NCI-H774 (cell line): ENCODE data around the gene CRY1.
"Not testable (repeated sequence)": the region's sequence is repeated elsewhere in the genome, so short reads cannot be mapped to it uniquely, and the experiment has no call there.

Experiments
- DNase-seq: peaks from one replicate; lab custom pipeline; 2025; lab: John Stamatoyannopoulos, UW

Gene CRY1

DNA sequence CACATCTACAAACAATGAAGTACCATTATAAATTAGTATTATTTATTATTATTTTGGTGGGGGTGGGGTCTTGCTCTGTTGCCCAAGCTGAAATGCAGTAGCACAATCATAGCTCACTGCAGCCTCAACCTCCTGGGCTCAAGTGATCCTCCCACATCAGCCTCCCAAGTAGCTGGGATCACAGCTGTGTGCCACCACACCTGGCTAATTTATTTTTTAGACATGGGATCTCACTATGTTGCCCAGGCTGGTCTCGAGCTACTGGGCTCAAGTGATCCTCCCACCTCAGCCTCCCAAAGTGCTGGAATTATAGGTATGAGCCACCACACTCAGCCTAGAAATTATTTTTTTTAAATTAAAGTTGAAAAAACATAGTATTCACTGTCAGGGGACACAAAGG, 15.0 kb upstream of the CRY1 start:
- not testable (repeated sequence) for DNase-seq

DNA sequence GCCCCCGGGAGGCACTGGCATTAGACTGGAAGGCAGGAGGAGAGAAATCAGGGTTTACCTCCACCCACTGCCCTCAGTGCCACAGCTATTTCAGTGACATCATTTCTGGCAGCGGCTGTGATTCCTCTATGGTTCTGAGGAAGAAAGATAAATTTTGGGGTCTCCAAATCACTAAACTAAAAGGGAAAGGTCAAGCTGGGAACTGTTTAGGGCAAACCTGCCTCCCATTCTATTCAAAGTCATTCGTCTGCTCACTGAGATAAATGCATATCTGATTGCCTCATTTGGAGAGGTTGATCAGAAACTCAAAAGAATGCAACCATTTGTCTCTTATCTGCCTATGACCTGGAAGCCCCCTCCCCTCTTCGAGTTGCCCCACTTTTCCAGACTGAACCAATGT, 14.0 kb upstream of the CRY1 start:
- no peak for DNase-seq

DNA sequence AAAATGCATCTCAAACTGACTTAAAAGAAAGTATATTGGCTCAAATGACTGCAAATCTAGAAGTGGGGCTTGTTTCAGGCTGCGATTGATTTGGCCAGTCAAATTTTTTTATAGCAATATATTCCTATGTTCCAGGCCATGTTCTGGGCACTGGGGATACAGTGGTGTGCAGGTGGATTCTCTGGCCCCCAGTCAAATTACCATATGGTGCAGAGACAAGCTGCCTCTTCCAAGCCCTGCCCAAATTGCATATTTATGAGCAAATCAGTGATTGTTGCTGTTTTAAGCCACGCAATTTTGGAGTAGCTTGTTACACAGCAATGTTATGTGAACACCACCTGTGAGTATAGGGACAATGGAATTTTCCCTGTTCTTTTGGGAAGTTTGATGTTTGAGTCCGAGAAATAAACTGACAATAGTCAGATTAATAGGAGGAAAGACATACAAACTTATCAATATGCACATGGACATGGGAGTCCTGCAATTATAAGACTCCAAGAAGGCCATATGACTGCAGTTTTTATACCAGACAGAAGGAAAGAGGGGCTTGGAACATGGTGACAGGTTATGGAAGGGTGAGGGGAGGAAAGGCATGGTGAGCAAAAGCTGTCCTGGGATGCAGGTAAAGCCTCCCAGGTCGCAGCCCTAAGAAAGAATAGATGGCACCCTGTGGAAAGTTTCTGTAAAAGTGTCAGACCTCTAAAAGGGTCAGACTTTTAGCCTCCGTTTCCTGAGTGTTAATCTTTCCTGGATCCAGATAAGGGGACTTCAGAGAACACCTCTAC, 13.1 kb upstream of the CRY1 start:
- DNase-seq, result no peak

DNA sequence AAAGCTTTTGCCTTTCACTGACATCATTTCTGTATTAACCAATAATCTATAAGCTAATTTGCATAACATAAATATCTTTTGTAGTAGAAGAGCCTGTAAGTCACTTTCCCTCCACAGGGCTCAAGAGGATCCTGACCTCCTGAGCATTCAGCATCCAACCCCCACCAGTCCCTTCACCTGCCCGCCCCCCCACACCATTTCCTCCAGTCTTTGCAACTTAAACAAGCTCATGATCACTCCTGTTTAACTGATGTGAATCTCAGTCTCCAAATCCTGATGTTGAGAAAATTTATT, 12.0 kb upstream of the CRY1 start:
- no peak for DNase-seq

DNA sequence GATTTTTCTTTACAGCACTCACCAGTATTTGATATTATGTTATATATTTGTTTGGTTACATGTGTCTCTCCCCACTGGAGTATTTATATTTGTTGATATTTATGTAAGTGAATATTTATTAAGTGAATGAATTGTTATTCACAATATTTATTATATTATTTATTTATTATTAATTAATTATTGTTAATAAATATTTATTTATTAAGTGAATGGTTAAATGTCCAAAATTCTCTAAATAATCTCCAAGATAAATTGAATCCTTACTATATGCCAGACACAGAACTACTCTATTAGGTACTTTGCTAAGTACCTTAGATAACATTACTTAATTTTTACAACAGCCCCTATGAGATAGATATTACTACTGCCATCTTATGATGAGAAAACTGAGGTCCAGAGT, 10.2 kb upstream of the CRY1 start:
- DNase-seq, result no peak

DNA sequence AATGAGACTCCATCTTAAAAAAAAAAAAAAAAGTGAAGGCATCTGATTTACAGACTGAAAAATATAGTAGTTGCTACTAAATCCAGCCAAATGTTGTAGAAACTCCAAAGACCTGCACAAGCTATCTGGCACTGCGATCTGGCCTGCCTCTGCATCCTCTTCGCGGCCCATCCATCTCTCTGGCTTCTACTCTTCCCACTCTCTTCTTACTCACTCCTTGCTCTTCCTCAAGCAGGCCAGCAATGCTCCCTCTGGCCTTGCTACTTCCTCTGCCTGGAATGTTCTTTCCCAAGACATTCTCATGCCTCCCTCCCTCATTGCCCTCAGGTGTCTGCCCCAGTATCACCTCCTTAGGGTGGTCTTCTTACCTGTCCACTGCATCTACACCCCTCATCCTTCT, 9.7 kb upstream of the CRY1 start:
- DNase-seq, result no peak

DNA sequence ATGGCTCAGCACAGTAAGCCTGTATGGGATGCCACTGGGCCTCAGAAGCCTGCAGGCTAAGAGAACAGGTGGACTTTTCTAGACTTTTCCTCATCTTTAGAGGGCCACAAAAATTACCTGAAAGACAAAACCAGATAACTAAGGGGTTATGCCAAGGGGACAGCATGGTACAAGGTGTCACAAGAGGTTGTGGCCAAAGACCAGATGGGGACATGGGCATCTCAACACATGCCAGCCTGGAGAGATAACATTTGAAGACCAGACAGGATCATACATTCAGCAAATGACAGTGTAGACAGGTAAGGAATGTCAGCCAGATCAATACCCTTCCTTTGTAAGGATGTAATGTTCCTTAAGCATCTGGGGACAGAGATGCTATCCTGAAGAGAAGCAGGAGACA, 8.9 kb upstream of the CRY1 start:
- DNase-seq, result no peak

DNA sequence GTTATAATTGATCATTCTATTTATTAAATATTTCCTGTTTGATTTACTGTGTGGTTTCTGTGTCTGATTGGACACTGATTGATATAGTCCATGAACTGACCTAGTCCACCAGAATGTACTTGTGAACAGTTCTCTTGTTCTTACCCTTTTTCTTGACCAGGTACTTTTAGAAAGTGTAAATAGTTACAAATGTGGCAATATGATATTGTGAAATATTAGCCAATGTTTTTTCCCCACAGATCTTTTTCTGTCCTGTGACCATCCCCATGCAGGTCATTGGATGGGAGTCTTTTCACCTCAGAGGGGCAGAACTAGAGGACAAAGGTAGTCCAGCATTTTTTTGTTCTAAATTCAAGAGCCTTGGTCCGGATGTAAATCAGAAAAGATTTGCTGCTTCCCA, 8.3 kb upstream of the CRY1 start:
- no peak for DNase-seq

DNA sequence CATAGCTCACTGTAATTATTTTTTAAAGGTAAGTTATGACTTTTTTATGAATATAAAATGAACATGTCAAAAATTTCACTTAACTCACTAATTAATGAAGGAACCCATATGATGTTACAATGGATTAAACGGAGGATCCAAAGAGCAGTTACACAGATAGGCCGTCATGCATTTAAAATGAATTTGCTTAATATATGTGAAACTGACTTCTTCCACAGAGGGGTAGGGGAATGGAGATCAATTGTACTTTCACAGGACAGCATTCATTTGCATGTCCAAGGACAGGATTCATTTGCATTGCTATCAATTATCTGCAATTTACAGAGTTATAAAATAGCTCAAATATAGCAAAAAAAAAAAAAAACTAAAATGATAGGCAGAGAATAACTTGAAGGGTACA, 6.6 kb upstream of the CRY1 start:
- no peak for DNase-seq

DNA sequence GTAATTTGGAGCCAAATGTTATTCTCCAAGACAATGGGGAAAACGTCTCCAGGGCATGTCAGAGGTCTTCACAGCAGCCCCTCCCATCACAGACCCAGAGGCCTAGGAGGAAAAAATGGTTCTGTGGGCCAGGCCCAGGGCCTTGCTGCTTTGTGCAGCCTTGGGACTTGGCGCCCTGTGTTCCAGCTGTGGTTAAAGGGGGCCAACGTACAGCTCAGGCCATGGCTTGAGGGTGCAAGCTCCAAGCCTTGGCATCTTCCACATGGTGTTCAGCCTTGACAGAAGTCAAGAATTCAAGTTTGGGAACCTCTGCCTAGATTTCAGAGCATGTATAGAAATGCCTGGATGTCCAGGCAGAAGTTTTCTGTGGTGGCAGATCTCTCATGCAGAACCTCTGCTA, 3.2 kb upstream of the CRY1 start:
- DNase-seq, result no peak

DNA sequence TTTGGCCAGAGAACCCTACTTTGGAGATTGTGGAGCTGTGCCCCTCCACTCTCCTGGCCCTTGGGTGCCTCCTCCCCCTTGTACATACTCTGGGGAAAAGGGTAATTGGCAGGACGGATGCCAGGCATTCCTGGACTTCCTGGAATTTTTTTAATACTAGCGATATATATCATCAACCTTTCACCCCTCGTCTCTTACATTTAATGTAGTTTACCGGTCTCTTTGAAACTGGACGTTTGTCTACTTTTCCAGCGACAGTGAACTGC, 767 bp upstream of the CRY1 start:
- DNase-seq, result no peak

DNA sequence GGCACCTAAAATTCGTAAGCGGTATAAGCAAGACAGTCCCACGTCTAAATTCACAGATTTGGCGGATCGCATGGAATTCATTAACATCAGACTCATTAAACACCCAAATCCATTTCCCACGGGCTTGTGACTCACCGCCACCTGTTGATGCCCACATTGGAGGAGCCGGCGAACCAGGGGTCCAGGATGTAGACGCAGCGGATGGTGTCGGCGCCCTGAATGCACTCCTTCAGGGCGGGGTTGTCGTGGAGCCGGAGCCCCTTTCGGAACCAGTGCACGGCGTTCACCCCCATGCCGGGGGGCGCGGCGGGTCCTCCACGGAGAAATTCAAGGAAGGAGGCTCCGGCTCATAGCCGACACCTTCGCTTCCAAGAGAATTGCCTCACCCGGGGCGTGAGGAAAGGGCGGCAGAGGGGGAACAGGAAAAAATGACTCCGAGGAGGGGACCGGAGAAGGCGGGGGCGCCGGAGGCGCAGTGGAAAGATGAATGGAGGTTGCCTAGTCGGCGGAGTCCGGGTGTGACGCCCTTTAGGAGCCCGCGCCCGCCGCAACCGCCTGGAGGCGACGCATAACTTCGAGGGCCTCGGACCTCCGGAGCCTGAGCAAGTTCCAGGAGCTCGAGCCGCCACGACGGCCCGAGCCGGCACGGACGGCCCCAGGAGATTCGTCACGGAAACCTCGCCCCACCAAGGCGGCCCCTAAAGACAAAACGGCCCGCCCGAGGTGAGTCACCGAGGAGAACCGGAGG, 506 bp downstream of the CRY1 start:
- DNase-seq, result peak; percentile 36

DNA sequence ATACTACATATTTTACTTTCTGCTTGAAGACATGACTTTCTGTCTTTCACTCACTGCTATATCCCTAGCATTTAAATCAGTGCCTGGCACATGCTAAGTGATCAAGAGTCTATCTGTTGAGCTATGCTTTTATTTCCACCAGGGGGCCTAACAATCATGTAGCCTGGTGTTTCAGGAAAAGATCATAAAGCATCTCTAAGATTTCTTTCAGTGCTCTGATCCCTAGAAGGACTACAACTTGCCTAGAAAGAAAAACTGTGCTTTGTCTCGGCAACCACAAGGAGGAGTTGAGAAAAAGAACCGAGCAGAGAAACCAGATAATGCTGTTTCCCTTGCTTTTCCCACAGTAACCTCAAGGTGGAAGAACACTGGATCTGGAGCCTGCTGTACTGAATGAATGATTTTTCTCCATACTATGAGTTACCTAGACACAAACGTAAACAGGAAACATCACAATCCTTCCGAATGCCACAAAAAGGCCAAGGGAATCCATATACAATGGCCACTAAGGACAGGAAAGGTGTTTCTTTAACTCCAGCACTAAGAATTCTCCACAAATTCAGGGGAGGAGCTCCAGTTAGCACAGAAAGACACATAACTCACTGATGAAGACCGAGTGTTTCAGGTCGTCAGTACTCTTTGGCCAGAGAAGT, 1.2 kb downstream of the CRY1 start:
- DNase-seq, result peak; percentile 21

DNA sequence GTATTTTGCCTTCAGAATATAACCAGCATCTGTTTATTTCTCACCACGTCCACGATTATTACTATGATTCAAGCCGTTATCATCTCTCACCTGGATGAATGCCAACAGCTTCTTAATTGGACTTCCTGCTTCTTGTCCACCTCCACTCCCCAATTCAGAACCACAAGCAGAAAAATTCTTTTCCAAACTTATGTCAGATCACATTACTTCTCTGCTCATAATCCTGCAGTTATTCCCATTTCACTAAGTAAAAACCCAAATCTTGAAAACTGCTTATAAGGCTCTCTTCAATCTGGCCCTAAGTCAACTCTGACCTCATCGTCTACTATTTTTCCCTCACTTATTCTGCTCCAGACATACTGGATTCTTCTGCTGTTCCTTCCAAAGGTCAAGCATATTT, 2.0 kb downstream of the CRY1 start:
- no peak for DNase-seq

DNA sequence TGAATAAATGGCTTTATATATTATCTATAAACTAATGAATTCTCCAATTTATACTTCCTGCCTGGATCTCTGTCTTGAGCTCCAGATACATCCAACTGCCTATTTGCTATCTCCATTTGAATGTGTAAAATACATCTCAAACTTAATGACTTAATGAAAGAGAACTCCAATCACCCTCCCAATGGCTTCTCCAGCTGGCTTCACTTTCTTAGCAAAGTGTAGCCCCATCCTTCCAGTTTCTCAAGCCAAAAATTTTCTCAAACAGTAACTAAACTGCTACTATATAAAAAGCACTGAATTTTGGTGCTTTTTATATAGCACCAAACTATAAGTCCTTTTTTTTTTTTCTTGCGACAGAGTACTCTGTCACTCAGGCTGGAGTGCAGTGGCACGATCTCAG, 2.6 kb downstream of the CRY1 start:
- no peak for DNase-seq

DNA sequence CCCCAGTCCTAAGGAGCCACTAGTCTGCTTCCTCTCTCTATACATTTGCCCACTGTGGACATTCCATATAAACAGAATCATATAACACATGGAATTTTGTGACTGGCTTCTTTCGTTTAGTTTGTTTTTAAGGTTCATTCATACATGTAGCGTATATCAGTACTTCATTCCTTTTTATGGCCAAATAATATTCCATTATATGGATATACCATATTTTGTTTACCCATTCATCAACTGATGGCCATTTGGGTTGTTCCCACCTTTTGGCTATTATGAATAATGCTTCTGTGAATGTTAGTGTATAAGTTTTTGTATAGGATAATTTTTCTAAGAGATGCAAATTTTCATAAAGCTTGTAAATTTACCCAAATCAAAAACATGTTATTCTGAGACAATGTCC, 4.4 kb downstream of the CRY1 start:
- DNase-seq, result no peak

DNA sequence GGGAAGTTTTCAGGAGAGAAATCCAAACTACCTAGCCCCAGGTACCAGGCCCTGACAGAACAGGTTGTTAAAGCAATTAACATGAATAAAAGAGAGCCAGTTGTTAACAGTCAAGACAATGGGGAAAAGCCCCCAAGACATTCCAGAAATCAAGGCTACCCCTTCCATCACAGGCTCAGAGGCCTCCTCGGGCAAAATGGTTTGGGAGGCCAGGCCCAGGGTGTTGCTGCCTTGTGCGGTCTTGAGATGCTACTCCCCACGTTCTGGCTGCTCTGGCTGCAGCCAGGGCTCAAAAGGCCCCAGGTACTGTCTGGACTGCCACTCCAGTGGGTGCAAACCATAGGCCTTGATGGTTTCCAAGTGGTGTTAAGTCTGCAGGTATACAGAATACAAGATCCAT, 7.0 kb downstream of the CRY1 start:
- DNase-seq, result no peak

DNA sequence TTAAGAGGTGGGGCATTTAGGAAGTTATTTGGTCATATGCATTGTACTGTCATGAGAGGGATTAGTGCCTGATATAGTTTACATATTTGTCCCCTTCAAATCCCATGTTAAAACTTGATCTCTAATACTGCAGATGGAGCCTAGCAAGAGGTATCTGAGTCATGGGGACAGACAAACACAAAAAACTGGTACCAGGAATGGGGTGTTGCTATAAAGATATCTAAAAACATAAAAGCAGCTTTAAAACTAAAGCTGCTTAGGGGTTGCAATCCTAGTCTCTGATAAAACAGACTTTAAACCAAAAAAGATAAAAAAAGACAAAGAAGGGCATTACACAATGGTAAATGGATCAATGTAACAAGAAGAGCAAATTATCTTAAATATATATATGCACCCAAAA, 11.6 kb downstream of the CRY1 start:
- no peak for DNase-seq

DNA sequence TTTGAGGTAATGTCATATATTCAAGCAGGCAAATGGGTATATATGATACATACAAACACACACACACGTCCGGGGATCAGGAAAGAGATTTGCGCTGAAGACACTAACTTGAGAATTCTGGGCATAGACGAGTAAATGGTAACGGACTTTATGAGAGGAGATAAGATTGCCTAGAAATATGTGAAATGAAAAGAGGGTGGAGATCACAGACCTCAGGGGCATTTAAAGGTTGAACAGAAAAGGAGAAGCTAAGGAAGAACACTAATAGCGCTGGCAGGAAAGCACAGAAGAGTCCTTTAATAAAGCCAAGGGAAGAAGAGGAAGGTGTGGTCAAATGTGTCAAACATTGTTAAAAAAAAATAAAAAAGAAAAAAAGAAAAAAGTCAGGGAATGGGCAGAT, 13.1 kb downstream of the CRY1 start:
- no peak for DNase-seq

DNA sequence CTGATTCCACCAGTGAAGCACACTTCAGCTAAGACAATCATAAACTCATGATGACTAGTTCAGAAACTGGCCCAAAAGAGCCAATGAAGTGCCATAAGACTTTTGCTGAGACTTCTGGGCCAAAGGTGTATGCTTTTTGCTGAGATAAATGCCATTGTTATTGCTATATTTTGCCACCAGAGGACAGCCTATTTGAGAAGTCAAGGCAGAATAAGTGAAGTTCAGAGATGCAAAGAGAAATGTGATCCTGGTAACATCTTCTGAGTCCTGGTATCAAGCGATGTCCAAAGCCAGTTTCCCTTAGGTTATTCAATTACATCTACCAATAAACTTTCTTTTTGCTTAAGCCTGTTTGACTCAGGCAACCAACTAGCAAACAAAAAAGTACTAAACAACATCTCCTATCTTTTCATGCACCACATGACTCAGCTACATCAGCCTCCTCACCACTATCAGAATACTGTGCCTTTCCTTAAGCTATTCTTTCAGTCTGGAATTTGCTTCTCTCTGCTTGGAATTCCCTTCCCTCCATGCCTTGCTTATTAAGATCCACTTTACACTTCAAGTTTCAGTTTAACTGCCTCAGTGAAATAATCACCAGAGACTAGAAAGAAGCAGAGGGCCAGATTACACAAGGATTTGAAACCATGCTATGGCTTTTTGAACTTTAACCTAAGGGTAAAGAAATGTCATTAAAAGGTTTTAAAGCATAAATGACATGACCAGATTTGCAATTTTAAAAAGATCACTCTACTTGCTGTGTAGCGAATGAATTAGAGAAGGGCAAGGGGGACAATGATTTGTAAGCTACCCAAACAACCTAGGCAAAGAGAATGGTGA, 14.0 kb downstream of the CRY1 start:
- DNase-seq, result no peak

DNA sequence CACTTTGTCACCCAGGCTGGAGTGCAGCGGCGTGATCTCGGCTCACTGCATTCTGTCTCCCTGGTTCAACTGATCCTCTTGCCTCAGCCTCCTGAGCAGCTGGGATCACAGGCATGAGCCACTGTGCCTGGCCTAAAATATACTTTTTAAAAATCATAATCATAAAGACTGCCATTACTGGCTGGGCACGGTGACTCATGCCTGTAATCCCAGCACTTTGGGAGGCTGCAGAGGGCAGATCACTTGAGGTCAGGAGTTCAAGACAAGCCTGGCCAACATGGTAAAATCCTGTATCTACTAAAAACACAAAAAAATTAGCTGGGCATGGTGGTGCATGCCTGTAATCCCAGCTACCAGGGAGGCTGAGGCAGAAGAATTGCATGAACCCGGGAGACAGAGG, 20.1 kb downstream of the CRY1 start:
- not testable (repeated sequence) for DNase-seq

DNA sequence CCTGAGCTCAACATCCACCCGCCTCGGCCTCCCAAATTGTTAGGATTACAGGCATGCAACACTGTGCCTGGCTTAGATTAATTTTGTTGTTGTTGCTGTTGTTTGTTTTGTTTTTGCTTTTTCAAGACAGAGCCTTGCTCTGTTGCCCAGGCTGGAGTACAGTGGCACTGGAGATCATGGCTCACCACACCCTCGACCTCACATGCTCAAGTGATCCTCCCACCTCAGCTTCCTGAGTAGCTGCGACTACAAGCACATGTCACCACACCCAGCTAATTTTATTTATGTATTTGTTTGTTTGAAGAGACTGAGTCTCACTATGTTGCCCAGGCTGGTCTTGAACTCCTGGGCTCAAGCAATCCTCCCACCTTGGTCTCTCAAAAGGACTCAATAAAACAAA, 26.7 kb downstream of the CRY1 start:
- no peak for DNase-seq

DNA sequence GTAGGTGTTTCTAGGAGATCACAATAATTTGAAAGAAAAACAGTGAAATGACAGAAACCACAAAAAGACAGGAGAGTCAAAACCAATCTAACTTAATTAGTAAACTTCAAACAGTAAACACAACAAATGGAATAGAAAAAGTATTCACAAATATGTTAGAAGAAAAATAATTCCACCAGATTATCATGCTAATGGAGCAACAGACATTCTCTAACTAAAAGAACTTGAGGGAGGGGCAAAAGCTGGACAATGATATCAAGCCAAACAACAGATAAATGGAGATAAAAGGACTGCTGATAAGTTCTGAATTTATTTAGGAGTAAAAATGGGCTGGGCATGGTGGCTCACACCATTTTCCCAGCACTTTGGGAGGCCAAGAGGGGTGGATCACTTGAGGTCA, 28.7 kb downstream of the CRY1 start:
- no peak for DNase-seq
